Measurements from ENCODE around the gene IFI35.
A peak's percentile ranks its signal among the peaks of the same experiment; 100 is the strongest.
"Not testable (repeated sequence)": the region's sequence is repeated elsewhere in the genome, so short reads cannot be mapped to it uniquely, and the experiment has no call there.

The IFI35 gene

DNA sequence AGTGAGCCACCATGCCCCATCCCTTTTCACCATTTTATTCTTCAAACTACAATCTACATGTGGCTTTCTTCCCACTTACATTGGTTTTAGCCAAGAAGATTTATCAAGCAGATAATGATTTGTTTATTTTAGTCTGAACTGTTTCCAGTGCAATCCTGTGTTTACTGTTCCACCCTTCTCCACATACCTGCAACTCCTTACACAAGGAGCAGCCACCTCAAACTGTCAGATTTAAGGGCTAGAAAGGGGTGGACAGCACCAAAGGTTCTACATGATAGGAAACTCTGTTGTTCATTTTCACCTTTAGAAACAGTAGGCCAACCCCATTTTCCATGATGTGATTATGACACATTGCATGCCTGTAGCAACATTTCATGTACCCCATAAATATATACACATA lies 24.3 kb upstream of the IFI35 start:
- peaks cover 3% of the 10 kb centered on the region for H3K36me3 ChIP-seq (ENCODE audit: control insufficient read depth, insufficient read depth, low read length)
- no peak overlapping the region for H3K4me3 ChIP-seq (ENCODE audit: low read length)
- H3K9me3 ChIP-seq (ENCODE audit: control insufficient read depth, low read length) = no peaks in the 10 kb centered on the region
- H3K27me3 ChIP-seq (ENCODE audit: control insufficient read depth, insufficient read depth, low read length) = no peaks in the 10 kb centered on the region
- H3K4me1 ChIP-seq (ENCODE audit: control insufficient read depth, insufficient read depth, low read length) = peaks cover 27% of the 10 kb centered on the region
- no peak overlapping the region for H3K9ac ChIP-seq (ENCODE audit: low read length)

- Histone ChIP-seq H3K9me3 (ENCODE audit: control insufficient read depth, low read length) (no peaks in the 10 kb centered on the region), H3K4me3 (ENCODE audit: low read length) (no peak overlapping the region), H3K36me3 (ENCODE audit: control insufficient read depth, insufficient read depth, low read length) (peaks cover 14% of the 10 kb centered on the region), H3K9ac (ENCODE audit: low read length) (peak overlapping the region; percentile 13), H3K27me3 (ENCODE audit: control insufficient read depth, insufficient read depth, low read length) (no peaks in the 10 kb centered on the region), H3K4me1 (ENCODE audit: control insufficient read depth, insufficient read depth, low read length) (peaks cover 20% of the 10 kb centered on the region)
These were observed 21.4 kb upstream of the IFI35 start for GRCh38 chr17:42985225-42985624.

DNA sequence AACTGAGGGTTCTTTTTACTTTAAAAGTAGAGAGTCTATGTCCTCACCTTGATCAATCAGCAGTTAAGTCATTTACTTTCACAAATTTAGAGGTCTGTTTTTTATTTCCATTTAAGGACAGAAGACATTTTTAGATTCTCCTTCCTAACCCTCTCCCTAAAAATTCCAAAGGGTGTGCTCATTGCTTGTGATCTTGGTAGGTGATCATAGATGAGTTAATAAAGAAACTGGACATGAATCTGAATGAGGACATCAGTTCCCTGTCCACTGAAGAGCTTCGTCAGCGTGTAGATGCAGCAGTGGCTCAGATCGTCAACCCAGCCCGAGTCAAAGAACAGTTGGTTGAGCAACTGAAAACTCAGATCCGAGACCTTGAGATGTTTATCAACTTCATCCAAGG lies 17.4 kb upstream of the IFI35 start:
- no peak overlapping the region for H3K4me3 ChIP-seq (ENCODE audit: low read length)
- H3K4me1 ChIP-seq (ENCODE audit: control insufficient read depth, insufficient read depth, low read length) = peaks cover 10% of the 10 kb centered on the region
- no peaks in the 10 kb centered on the region for H3K27me3 ChIP-seq (ENCODE audit: control insufficient read depth, insufficient read depth, low read length)
- H3K36me3 ChIP-seq (ENCODE audit: control insufficient read depth, insufficient read depth, low read length) = peaks cover 25% of the 10 kb centered on the region
- H3K9ac ChIP-seq (ENCODE audit: low read length) = no peak overlapping the region
- no peaks in the 10 kb centered on the region for H3K9me3 ChIP-seq (ENCODE audit: control insufficient read depth, low read length)

- Histone ChIP-seq H3K9me3 (ENCODE audit: control insufficient read depth, low read length) (no peaks in the 10 kb centered on the region), H3K9ac (ENCODE audit: low read length) (no peak overlapping the region), H3K27me3 (ENCODE audit: control insufficient read depth, insufficient read depth, low read length) (no peaks in the 10 kb centered on the region), H3K36me3 (ENCODE audit: control insufficient read depth, insufficient read depth, low read length) (peaks cover 25% of the 10 kb centered on the region), H3K4me3 (ENCODE audit: low read length) (no peak overlapping the region), H3K4me1 (ENCODE audit: control insufficient read depth, insufficient read depth, low read length) (peaks cover 3% of the 10 kb centered on the region)
These were observed 16.6 kb upstream of the IFI35 start for GRCh38 chr17:42989726-42990652.

- Histone ChIP-seq H3K4me3 (ENCODE audit: low read length) (no peak overlapping the region), H3K4me1 (ENCODE audit: control insufficient read depth, insufficient read depth, low read length) (no peaks in the 10 kb centered on the region), H3K9me3 (ENCODE audit: control insufficient read depth, low read length) (no peaks in the 10 kb centered on the region), H3K9ac (ENCODE audit: low read length) (no peak overlapping the region), H3K36me3 (ENCODE audit: control insufficient read depth, insufficient read depth, low read length) (peaks cover 22% of the 10 kb centered on the region), H3K27me3 (ENCODE audit: control insufficient read depth, insufficient read depth, low read length) (no peaks in the 10 kb centered on the region)
These were observed 15.1 kb upstream of the IFI35 start for GRCh38 chr17:42991471-42991870.

GRCh38 chr17:42992872-42993271 lies 13.7 kb upstream of the IFI35 start:
- Histone ChIP-seq H3K4me3 (ENCODE audit: low read length) (no peak overlapping the region), H3K27me3 (ENCODE audit: control insufficient read depth, insufficient read depth, low read length) (no peaks in the 10 kb centered on the region), H3K9me3 (ENCODE audit: control insufficient read depth, low read length) (no peaks in the 10 kb centered on the region), H3K36me3 (ENCODE audit: control insufficient read depth, insufficient read depth, low read length) (peaks cover 22% of the 10 kb centered on the region), H3K4me1 (ENCODE audit: control insufficient read depth, insufficient read depth, low read length) (no peaks in the 10 kb centered on the region), H3K9ac (ENCODE audit: low read length) (no peak overlapping the region)

DNA sequence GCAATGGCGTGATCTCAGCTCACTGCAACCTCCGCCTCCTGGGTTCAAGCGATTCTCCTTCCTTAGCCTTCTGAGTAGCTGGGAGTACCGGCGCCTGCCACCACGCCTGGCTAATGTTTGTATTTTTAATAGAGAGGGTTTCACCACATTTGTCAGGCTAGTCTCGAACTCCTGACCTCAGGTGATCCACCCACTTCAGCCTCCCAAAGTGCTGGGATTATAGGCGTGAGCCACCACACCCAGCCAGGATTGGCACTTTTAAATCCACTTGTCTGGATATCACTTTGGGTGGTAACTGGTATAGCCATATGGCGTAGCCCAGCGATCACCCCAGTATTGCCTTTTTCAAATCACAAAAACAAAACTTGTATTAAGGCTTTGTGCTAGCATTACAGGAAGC lies 12.7 kb upstream of the IFI35 start:
- not testable (repeated sequence) for H3K4me1 ChIP-seq (ENCODE audit: control insufficient read depth, insufficient read depth, low read length); H3K27me3 ChIP-seq (ENCODE audit: control insufficient read depth, insufficient read depth, low read length); H3K9ac ChIP-seq (ENCODE audit: low read length); H3K4me3 ChIP-seq (ENCODE audit: low read length); H3K9me3 ChIP-seq (ENCODE audit: control insufficient read depth, low read length)
- H3K36me3 ChIP-seq (ENCODE audit: control insufficient read depth, insufficient read depth, low read length) = peaks cover 17% of the 10 kb centered on the region

- Histone ChIP-seq H3K9ac (ENCODE audit: low read length) (peak overlapping the region; percentile 68), H3K36me3 (ENCODE audit: control insufficient read depth, insufficient read depth, low read length) (no peaks in the 10 kb centered on the region), H3K4me3 (ENCODE audit: low read length) (no peak overlapping the region), H3K9me3 (ENCODE audit: control insufficient read depth, low read length) (no peaks in the 10 kb centered on the region), H3K27me3 (ENCODE audit: control insufficient read depth, insufficient read depth, low read length) (no peaks in the 10 kb centered on the region), H3K4me1 (ENCODE audit: control insufficient read depth, insufficient read depth, low read length) (peaks cover 12% of the 10 kb centered on the region)
These were observed 9.1 kb upstream of the IFI35 start for GRCh38 chr17:42997390-42997983.

DNA sequence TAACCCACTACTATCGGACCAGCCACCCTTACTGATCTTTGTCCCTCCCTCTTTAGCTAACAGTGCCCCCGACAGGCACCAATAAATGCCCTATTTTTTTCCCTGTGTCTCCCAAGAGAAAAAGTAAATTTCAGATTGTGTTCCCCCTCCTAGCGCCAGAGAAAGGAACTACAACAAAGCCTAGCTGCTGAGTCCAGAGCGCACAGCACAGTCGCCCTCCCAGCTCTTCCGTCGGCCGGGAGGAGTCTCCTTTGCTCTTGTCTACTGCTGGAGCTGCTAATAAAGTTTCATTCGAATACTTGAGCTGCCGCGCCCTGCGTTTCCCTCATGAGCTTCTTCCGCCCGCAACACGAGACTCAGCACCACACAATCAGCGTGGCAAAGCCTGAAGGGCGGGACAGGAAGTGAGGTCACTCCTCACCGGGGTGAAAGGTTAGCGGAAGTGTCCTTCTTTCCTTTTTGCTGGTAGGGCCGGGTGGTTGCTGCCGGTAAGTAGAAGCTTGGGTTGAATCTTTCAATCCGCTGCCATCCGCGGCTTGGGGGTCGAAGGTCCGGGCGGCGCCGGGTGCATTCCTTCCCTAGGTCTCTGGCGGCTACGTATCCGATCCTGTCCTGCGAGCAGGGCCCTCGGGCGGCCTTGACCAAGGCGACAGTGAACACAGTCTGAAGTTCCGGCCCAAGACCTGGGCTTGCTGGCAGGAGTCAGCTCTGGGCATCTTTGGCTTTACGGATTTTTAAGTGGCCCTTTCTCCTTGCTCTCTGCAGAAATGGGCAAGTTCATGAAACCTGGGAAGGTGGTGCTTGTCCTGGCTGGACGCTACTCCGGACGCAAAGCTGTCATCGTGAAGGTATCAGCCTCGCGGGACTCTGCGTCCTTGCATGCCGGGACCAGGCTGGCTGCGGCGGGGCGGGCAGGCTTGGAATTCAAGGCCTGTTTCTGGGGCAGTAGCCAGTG lies 8.3 kb upstream of the IFI35 start, which contains the start of gene RPL27:
Gene RPL27 (plus strand): TSS at position 436 of the 955 bp plus-strand sequence. CDS start 332 bp downstream, at position 768.
- Histone ChIP-seq H3K27me3 (ENCODE audit: control insufficient read depth, insufficient read depth, low read length) (no peaks in the 10 kb centered on the region), H3K36me3 (ENCODE audit: control insufficient read depth, insufficient read depth, low read length) (no peaks in the 10 kb centered on the region), H3K9me3 (ENCODE audit: control insufficient read depth, low read length) (no peaks in the 10 kb centered on the region), H3K4me1 (ENCODE audit: control insufficient read depth, insufficient read depth, low read length) (peaks cover 12% of the 10 kb centered on the region), H3K4me3 (ENCODE audit: low read length) (peak within 1 kb of the TSS; percentile 97), H3K9ac (ENCODE audit: low read length) (peak within 1 kb of the TSS; percentile 96)

- Histone ChIP-seq H3K4me3 (ENCODE audit: low read length) (peak overlapping the region; percentile 97), H3K36me3 (ENCODE audit: control insufficient read depth, insufficient read depth, low read length) (no peaks in the 10 kb centered on the region), H3K9me3 (ENCODE audit: control insufficient read depth, low read length) (no peaks in the 10 kb centered on the region), H3K27me3 (ENCODE audit: control insufficient read depth, insufficient read depth, low read length) (no peaks in the 10 kb centered on the region), H3K4me1 (ENCODE audit: control insufficient read depth, insufficient read depth, low read length) (peaks cover 12% of the 10 kb centered on the region), H3K9ac (ENCODE audit: low read length) (peak overlapping the region; percentile 96)
These were observed 7.5 kb upstream of the IFI35 start for GRCh38 chr17:42999003-42999525.

DNA sequence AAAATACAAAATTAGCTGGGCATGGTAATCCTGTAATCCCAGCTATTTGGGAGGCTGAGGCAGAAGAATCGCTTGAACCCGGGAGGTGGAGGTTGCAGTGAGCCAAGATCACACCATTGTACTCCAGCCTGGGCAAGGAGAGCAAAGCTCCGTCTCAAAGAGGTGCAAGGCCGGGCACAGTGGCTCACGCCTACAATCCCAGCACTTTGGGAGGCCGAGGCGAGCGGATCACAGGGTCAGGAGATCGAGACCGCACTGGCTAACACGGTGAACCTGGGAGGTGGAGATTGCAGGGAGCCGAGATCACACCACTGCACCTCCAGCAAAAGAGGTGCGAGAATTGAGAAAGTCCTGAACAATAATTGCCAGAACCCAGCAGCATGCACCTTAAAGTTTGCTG lies 5.7 kb upstream of the IFI35 start:
- H3K9me3 ChIP-seq (ENCODE audit: control insufficient read depth, low read length); H3K27me3 ChIP-seq (ENCODE audit: control insufficient read depth, insufficient read depth, low read length); H3K36me3 ChIP-seq (ENCODE audit: control insufficient read depth, insufficient read depth, low read length); H3K4me3 ChIP-seq (ENCODE audit: low read length); H3K9ac ChIP-seq (ENCODE audit: low read length): not testable (repeated sequence)
- H3K4me1 ChIP-seq (ENCODE audit: control insufficient read depth, insufficient read depth, low read length) = peaks cover 12% of the 10 kb centered on the region

Data from mucosa of stomach (tissue), 1 donor.